ENCODE results near the gene NLRC4. TPM values are rescaled to one million over a fixed set of nuclear protein-coding genes. Genes with fewer than 3 reads are reported as not detected.

The NLRC4 gene
- total RNA-seq, 2 donors from 2014 or later: 0.23 to 1.1 TPM

- Histone ChIP-seq H3K4me1 (replicated peaks) (no peaks in the 10 kb centered on the region), H3K9me3 (no peaks in the 10 kb centered on the region), H3K27me3 (replicated peaks; ENCODE audit: insufficient read depth) (no peaks in the 10 kb centered on the region), H3K36me3 (no peaks in the 10 kb centered on the region), H3K27ac (no peak overlapping the region), H3K4me3 (no peak overlapping the region)
- no peak for DNase-seq (ENCODE audit: low spot score)
- intact Hi-C loops (cut with DNase I): no loop called here
- TF ChIP-seq CTCF (IDR thresholded peaks at IDR 0.05) (no peak), POLR2A (IDR thresholded peaks at IDR 0.05) (no peak), POLR2AphosphoS5 (IDR thresholded peaks at IDR 0.05) (no peak)
- WGBS: 68% methylated on average over 4 of the region's 4 CpGs
Measured at GRCh38 chr2:32289165-32289999, 24.7 kb upstream of the NLRC4 start.

GRCh38 chr2:32284321-32284720 lies 19.6 kb upstream of the NLRC4 start:
- no peaks in the 10 kb centered on the region for H3K9me3 ChIP-seq
- no peak overlapping the region for H3K4me3 ChIP-seq
- TF ChIP-seq POLR2AphosphoS5 (IDR thresholded peaks at IDR 0.05) (no peak), POLR2A (IDR thresholded peaks at IDR 0.05) (no peak), CTCF (IDR thresholded peaks at IDR 0.05) (no peak)
- WGBS: 90% methylated on average over 2 of the region's 2 CpGs
- H3K27me3 ChIP-seq (replicated peaks; ENCODE audit: insufficient read depth): no peaks in the 10 kb centered on the region
- peaks cover 0 to 5% of the 10 kb centered on the region in 2 donors for H3K36me3 ChIP-seq
- DNase-seq (ENCODE audit: low spot score): no peak
- no peak overlapping the region for H3K27ac ChIP-seq
- H3K4me1 ChIP-seq (replicated peaks): no peaks in the 10 kb centered on the region
- intact Hi-C loops (cut with DNase I): no loop called here

- Histone ChIP-seq H3K27ac (peak overlapping the region; percentile 76 to 82), H3K36me3 (peaks cover 0 to 5% of the 10 kb centered on the region in 2 donors), H3K9me3 (no peaks in the 10 kb centered on the region), H3K4me1 (replicated peaks) (no peaks in the 10 kb centered on the region), H3K27me3 (replicated peaks; ENCODE audit: insufficient read depth) (no peaks in the 10 kb centered on the region), H3K4me3 (peak overlapping the region; percentile 77 to 96)
- DNase-seq (ENCODE audit: low spot score): no peak
- 7% methylated on average over 6 of the region's 6 CpGs for WGBS
- intact Hi-C loops (cut with DNase I): loop anchor here (5.0 kb wide), 2 partner anchors 111 to 266 kb away; partner anchors contain the start of genes MEMO1 and SLC30A6
- TF ChIP-seq POLR2AphosphoS5 (IDR thresholded peaks at IDR 0.05) (no peak), POLR2A (IDR thresholded peaks at IDR 0.05) (no peak), CTCF (IDR thresholded peaks at IDR 0.05) (no peak)
Measured at GRCh38 chr2:32278478-32278853, 13.8 kb upstream of the NLRC4 start.

GRCh38 chr2:32277674-32278477 lies 13.2 kb upstream of the NLRC4 start, which contains the start of gene YIPF4:
YIPF4 (plus strand) TSS chr2:32277904; CDS start chr2:32278156, 252 bp downstream.
- WGBS: under 1% methylated on average over 44 of the region's 59 CpGs
- intact Hi-C loops (cut with DNase I): loop anchor here (5.0 kb wide), 2 partner anchors 111 to 266 kb away; partner anchors contain the start of genes MEMO1 and SLC30A6

More at GRCh38 chr2:32277674-32278477, 13.2 kb upstream of the NLRC4 start, which contains the start of gene YIPF4:
- H3K27ac ChIP-seq: peak within 1 kb of the TSS; percentile 76 to 82
- TF ChIP-seq POLR2AphosphoS5 (IDR thresholded peaks at IDR 0.05) (peak; percentile 94), POLR2A (IDR thresholded peaks at IDR 0.05) (peak; percentile 40), CTCF (IDR thresholded peaks at IDR 0.05) (no peak)
- H3K36me3 ChIP-seq: peaks cover 0 to 5% of the 10 kb centered on the region in 2 donors
- no peaks in the 10 kb centered on the region for H3K9me3 ChIP-seq
- no peaks in the 10 kb centered on the region for H3K27me3 ChIP-seq (replicated peaks; ENCODE audit: insufficient read depth)
- H3K4me3 ChIP-seq: peak within 1 kb of the TSS; percentile 77 to 96
- H3K4me1 ChIP-seq (replicated peaks): no peaks in the 10 kb centered on the region
- DNase-seq (ENCODE audit: low spot score): peak; percentile 88

Data from prostate gland (tissue), 2 donors.